ENCODE results near the gene CHCHD4. TPM values are rescaled to one million over a fixed set of nuclear protein-coding genes. Genes with fewer than 3 reads are reported as not detected.

The CHCHD4 gene
- total and polyA plus RNA-seq, 2 of the 13 experiments (the other 11 are each of a cell fraction or from before 2014, with no cell fraction given): 15.8 to 24.1 TPM

DNA sequence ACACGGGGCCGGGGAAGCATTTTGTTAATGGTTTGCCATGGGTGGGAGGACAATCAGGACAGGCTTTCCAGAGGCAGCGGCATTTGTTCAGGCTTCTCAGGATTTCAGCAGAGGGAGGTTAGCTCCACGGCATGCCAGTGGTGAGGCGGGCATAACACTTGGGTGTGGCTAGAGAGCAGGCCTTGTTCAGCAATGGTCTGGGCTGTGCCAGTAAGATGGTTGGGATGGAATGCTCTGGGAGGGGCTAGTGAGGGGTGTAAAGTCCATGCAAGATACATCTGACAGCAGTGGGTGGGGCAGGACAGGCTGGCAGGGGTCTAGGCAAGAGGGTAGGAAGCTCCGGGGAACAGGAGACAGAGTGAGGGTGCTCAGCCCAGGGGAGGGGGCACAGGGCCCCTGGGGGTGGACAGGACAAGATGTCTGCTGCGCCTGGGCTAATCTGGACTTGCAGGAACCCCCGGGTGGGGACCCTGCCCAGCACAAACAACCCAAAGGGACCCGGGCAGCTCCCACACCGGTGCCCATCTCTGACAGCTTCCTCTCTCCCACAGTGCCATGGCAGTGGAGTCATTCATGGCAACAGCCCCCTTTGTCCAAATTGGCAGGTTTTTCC, 8.6 kb upstream of the CHCHD4 start (continued):
- TF ChIP-seq HNRNPL (IDR thresholded peaks at IDR 0.05; ENCODE audit: low read depth, low read length) (peak; percentile 89; the same call in 1 of the 2 replicates), ZNF792 (CRISPR knock-in tag; IDR thresholded peaks at IDR 0.05) (no peak), ZFP1 (CRISPR knock-in tag; IDR thresholded peaks at IDR 0.05) (no peak), ZNF879 (CRISPR knock-in tag; IDR thresholded peaks at IDR 0.05) (no peak), ZNF768 (CRISPR knock-in tag; IDR thresholded peaks at IDR 0.05) (no peak)
- TF ChIP-seq, protein P1, sequence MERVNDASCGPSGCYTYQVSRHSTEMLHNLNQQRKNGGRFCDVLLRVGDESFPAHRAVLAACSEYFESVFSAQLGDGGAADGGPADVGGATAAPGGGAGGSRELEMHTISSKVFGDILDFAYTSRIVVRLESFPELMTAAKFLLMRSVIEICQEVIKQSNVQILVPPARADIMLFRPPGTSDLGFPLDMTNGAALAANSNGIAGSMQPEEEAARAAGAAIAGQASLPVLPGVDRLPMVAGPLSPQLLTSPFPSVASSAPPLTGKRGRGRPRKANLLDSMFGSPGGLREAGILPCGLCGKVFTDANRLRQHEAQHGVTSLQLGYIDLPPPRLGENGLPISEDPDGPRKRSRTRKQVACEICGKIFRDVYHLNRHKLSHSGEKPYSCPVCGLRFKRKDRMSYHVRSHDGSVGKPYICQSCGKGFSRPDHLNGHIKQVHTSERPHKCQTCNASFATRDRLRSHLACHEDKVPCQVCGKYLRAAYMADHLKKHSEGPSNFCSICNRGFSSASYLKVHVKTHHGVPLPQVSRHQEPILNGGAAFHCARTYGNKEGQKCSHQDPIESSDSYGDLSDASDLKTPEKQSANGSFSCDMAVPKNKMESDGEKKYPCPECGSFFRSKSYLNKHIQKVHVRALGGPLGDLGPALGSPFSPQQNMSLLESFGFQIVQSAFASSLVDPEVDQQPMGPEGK (CRISPR knock-in tag; IDR thresholded peaks at IDR 0.05): peak; percentile 36; the same call in 1 of the 2 replicates
- TF ChIP-seq, protein P2, sequence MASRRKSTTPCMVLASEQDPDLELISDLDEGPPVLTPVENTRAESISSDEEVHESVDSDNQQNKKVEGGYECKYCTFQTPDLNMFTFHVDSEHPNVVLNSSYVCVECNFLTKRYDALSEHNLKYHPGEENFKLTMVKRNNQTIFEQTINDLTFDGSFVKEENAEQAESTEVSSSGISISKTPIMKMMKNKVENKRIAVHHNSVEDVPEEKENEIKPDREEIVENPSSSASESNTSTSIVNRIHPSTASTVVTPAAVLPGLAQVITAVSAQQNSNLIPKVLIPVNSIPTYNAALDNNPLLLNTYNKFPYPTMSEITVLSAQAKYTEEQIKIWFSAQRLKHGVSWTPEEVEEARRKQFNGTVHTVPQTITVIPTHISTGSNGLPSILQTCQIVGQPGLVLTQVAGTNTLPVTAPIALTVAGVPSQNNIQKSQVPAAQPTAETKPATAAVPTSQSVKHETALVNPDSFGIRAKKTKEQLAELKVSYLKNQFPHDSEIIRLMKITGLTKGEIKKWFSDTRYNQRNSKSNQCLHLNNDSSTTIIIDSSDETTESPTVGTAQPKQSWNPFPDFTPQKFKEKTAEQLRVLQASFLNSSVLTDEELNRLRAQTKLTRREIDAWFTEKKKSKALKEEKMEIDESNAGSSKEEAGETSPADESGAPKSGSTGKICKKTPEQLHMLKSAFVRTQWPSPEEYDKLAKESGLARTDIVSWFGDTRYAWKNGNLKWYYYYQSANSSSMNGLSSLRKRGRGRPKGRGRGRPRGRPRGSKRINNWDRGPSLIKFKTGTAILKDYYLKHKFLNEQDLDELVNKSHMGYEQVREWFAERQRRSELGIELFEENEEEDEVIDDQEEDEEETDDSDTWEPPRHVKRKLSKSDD (CRISPR knock-in tag; IDR thresholded peaks at IDR 0.05; ENCODE audit: low read depth): no peak
- TF ChIP-seq, protein P3, sequence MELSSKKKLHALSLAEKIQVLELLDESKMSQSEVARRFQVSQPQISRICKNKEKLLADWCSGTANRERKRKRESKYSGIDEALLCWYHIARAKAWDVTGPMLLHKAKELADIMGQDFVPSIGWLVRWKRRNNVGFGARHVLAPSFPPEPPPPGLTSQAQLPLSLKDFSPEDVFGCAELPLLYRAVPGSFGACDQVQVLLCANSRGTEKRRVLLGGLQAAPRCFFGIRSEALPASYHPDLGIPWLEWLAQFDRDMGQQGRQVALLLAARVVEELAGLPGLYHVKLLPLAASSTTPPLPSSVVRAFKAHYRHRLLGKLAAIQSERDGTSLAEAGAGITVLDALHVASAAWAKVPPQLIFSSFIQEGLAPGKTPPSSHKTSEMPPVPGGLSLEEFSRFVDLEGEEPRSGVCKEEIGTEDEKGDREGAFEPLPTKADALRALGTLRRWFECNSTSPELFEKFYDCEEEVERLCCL (CRISPR knock-in tag; IDR thresholded peaks at IDR 0.05; ENCODE audit: borderline replicate concordance): no peak
